OCI-M2 (cell line): Measurements from ENCODE around the gene RILP.

Experiments used
- DNase-seq: peaks from one replicate; lab custom pipeline; 2025; ENCODE audit not compliant: unreplicated experiment; lab: John Stamatoyannopoulos, UW

Gene RILP

GRCh38 chr17:1605681-1606351 is 43.9 kb downstream of the RILP start:
- DNase-seq, result no peak

- no peak for DNase-seq
These were observed 44.7 kb downstream of the RILP start for GRCh38 chr17:1604831-1605528.

GRCh38 chr17:1601571-1601970 is 48.1 kb downstream of the RILP start:
- no peak for DNase-seq

- no peak for DNase-seq
These were observed 51.1 kb downstream of the RILP start for GRCh38 chr17:1598399-1599095.

- no peak for DNase-seq
These were observed 51.8 kb downstream of the RILP start for GRCh38 chr17:1597861-1598342.
